GM12872 (cell line): ENCODE results near the gene ABCB9.

Experiments
- CTCF ChIP-seq: IDR thresholded peaks from 3 replicates; pipeline ENCODE4 v1.5.1; 2011; ENCODE audit warnings: low read depth, mild to moderate bottlenecking, low read length, moderate library complexity; ENCODE audit not compliant: insufficient read depth

ABCB9 gene

GRCh38 chr12:122920687-122921086 is 45.6 kb downstream of the ABCB9 start:
- no peak for TF ChIP-seq CTCF

- TF ChIP-seq CTCF = no peak
These were observed 47.4 kb downstream of the ABCB9 start for GRCh38 chr12:122918827-122919226.

- TF ChIP-seq CTCF = no peak
These were observed 48.6 kb downstream of the ABCB9 start for GRCh38 chr12:122917507-122918121.

- TF ChIP-seq CTCF = no peak
These were observed 56.6 kb downstream of the ABCB9 start for GRCh38 chr12:122909442-122910288.

GRCh38 chr12:122908915-122909314 is 57.3 kb downstream of the ABCB9 start:
- TF ChIP-seq CTCF = no peak

- TF ChIP-seq CTCF = no peak
These were observed 62.6 kb downstream of the ABCB9 start for GRCh38 chr12:122903693-122904034.

- TF ChIP-seq CTCF = no peak
These were observed 63.2 kb downstream of the ABCB9 start for GRCh38 chr12:122902854-122903692.
